ENCODE results near the gene LTN1. TPM values are rescaled to one million over a fixed set of nuclear protein-coding genes. Genes with fewer than 3 reads are reported as not detected.
A peak's percentile ranks its signal among the peaks of the same experiment; 100 is the strongest.
"Not testable (repeated sequence)": the region's sequence is repeated elsewhere in the genome, so short reads cannot be mapped to it uniquely, and the experiment has no call there.

The LTN1 gene
- total RNA-seq, 2 experiments from 2014 or later, result 26.7 to 29.1 TPM

- no peak for DNase-seq
- CTCF ChIA-PET, result interaction anchor here (0.6 kb wide), 2 partner anchors 15 to 21 kb away, joined by 3 read pairs; no protein-coding TSS in a partner anchor
- Mint-ChIP-seq H3K4me3 (no peak overlapping the region), H3K4me1 (ENCODE audit: low read depth) (peaks cover 20% of the 10 kb centered on the region), H3K27me3 (no peaks in the 10 kb centered on the region), H3K36me3 (peaks cover 38% of the 10 kb centered on the region), H3K9me3 (no peaks in the 10 kb centered on the region), H3K27ac (no peak overlapping the region)
- intact Hi-C loops (cut with micrococcal nuclease), result no loop called here
- POLR2A ChIA-PET, result no interaction called here
These were observed 39.4 kb downstream of the LTN1 start for GRCh38 chr21:28953247-28953646.

GRCh38 chr21:28952686-28953085 is 40.0 kb downstream of the LTN1 start:
- no peaks in the 10 kb centered on the region for H3K27me3 Mint-ChIP-seq
- no peaks in the 10 kb centered on the region for H3K9me3 Mint-ChIP-seq
- peaks cover 18% of the 10 kb centered on the region for H3K4me1 Mint-ChIP-seq (ENCODE audit: low read depth)
- ChIA-PET CTCF (no interaction called here), POLR2A (no interaction called here)
- H3K36me3 Mint-ChIP-seq, result peaks cover 32% of the 10 kb centered on the region
- no peak overlapping the region for H3K4me3 Mint-ChIP-seq
- H3K27ac Mint-ChIP-seq, result no peak overlapping the region
- intact Hi-C loops (cut with micrococcal nuclease), result no loop called here
- DNase-seq, result no peak

- Mint-ChIP-seq H3K9me3 (no peaks in the 10 kb centered on the region), H3K27me3 (no peaks in the 10 kb centered on the region), H3K36me3 (peaks cover 27% of the 10 kb centered on the region), H3K27ac (no peak overlapping the region), H3K4me3 (no peak overlapping the region), H3K4me1 (ENCODE audit: low read depth) (peaks cover 15% of the 10 kb centered on the region)
- CTCF ChIA-PET, result interaction anchor here (1.2 kb wide), 1 partner anchor 10 kb away, joined by 3 read pairs; no protein-coding TSS in a partner anchor
- intact Hi-C loops (cut with micrococcal nuclease), result no loop called here
- POLR2A ChIA-PET, result no interaction called here
- DNase-seq, result peak; percentile 35
These were observed 43.4 kb downstream of the LTN1 start for GRCh38 chr21:28949318-28949717.

- ChIA-PET POLR2A (no interaction called here), CTCF (interaction anchor here (1.5 kb wide), 1 partner anchor 199 kb away, joined by 10 read pairs; no protein-coding TSS in a partner anchor)
- no peak overlapping the region for H3K4me3 Mint-ChIP-seq
- intact Hi-C loops (cut with micrococcal nuclease), result loop anchor here (5.0 kb wide), 1 partner anchor 177 kb away; no protein-coding TSS in a partner anchor
- peaks cover 8% of the 10 kb centered on the region for H3K4me1 Mint-ChIP-seq (ENCODE audit: low read depth)
- H3K27me3 Mint-ChIP-seq, result no peaks in the 10 kb centered on the region
- no peak for DNase-seq
- H3K36me3 Mint-ChIP-seq, result peaks cover 26% of the 10 kb centered on the region
- H3K27ac Mint-ChIP-seq, result peak overlapping the region; percentile 60
- H3K9me3 Mint-ChIP-seq, result no peaks in the 10 kb centered on the region
These were observed 48.4 kb downstream of the LTN1 start for GRCh38 chr21:28944296-28944695.

- no peak overlapping the region for H3K4me3 Mint-ChIP-seq
- CTCF ChIA-PET, result interaction anchor here (1.5 kb wide), 1 partner anchor 198 kb away, joined by 10 read pairs; no protein-coding TSS in a partner anchor
- peaks cover 7% of the 10 kb centered on the region for H3K4me1 Mint-ChIP-seq (ENCODE audit: low read depth)
- H3K9me3 Mint-ChIP-seq, result no peaks in the 10 kb centered on the region
- H3K27me3 Mint-ChIP-seq, result no peaks in the 10 kb centered on the region
- intact Hi-C loops (cut with micrococcal nuclease), result loop anchor here (5.0 kb wide), 1 partner anchor 176 kb away; no protein-coding TSS in a partner anchor
- DNase-seq, result no peak
- POLR2A ChIA-PET, result no interaction called here
- H3K27ac Mint-ChIP-seq, result peak overlapping the region; percentile 28
- peaks cover 28% of the 10 kb centered on the region for H3K36me3 Mint-ChIP-seq
These were observed 49.0 kb downstream of the LTN1 start for GRCh38 chr21:28943631-28944030.

- no peak overlapping the region for H3K27ac Mint-ChIP-seq
- ChIA-PET POLR2A (no interaction called here), CTCF (interaction anchor here (0.6 to 1.7 kb wide), 4 partner anchors 10 to 194 kb away, joined by 3 to 29 read pairs (median 4); no protein-coding TSS in a partner anchor)
- H3K4me1 Mint-ChIP-seq (ENCODE audit: low read depth), result peaks cover 6% of the 10 kb centered on the region
- H3K36me3 Mint-ChIP-seq, result peaks cover 39% of the 10 kb centered on the region
- H3K9me3 Mint-ChIP-seq, result no peaks in the 10 kb centered on the region
- no peaks in the 10 kb centered on the region for H3K27me3 Mint-ChIP-seq
- DNase-seq, result no peak
- H3K4me3 Mint-ChIP-seq, result no peak overlapping the region
- intact Hi-C loops (cut with micrococcal nuclease), result no loop called here
These were observed 54.0 kb downstream of the LTN1 start for GRCh38 chr21:28938726-28939125.

GRCh38 chr21:28937737-28938136 is 54.9 kb downstream of the LTN1 start:
- POLR2A ChIA-PET, result no interaction called here
- intact Hi-C loops (cut with micrococcal nuclease), result no loop called here

GRCh38 chr21:28936721-28937120 is 56.0 kb downstream of the LTN1 start:
- Mint-ChIP-seq H3K27ac (no peak overlapping the region), H3K9me3 (no peaks in the 10 kb centered on the region), H3K36me3 (peaks cover 38% of the 10 kb centered on the region), H3K4me1 (ENCODE audit: low read depth) (peaks cover 4% of the 10 kb centered on the region), H3K4me3 (no peak overlapping the region), H3K27me3 (no peaks in the 10 kb centered on the region)
- intact Hi-C loops (cut with micrococcal nuclease), result no loop called here
- DNase-seq, result no peak
- ChIA-PET POLR2A (no interaction called here), CTCF (interaction anchor here (1.1 kb wide), 1 partner anchor 14 kb away, joined by 3 read pairs; no protein-coding TSS in a partner anchor)

More at GRCh38 chr21:28937737-28938136, 54.9 kb downstream of the LTN1 start:
- Mint-ChIP-seq H3K27me3 (no peaks in the 10 kb centered on the region), H3K4me3 (no peak overlapping the region), H3K36me3 (peaks cover 39% of the 10 kb centered on the region), H3K9me3 (no peaks in the 10 kb centered on the region), H3K27ac (no peak overlapping the region), H3K4me1 (ENCODE audit: low read depth) (peaks cover 4% of the 10 kb centered on the region)
- no peak for DNase-seq
- CTCF ChIA-PET, result interaction anchor here (0.6 kb wide), 1 partner anchor 16 kb away, joined by 3 read pairs; no protein-coding TSS in a partner anchor

GRCh38 chr21:28936036-28936435 is 56.6 kb downstream of the LTN1 start:
- Mint-ChIP-seq H3K4me3 (no peak overlapping the region), H3K4me1 (ENCODE audit: low read depth) (peaks cover 4% of the 10 kb centered on the region), H3K27me3 (no peaks in the 10 kb centered on the region), H3K36me3 (peaks cover 35% of the 10 kb centered on the region), H3K9me3 (no peaks in the 10 kb centered on the region), H3K27ac (no peak overlapping the region)
- CTCF ChIA-PET, result interaction anchor here (0.6 to 1.1 kb wide), 2 partner anchors 13 to 89 kb away, joined by 3 read pairs; no protein-coding TSS in a partner anchor
- intact Hi-C loops (cut with micrococcal nuclease), result no loop called here
- POLR2A ChIA-PET, result no interaction called here
- DNase-seq, result no peak

- intact Hi-C loops (cut with micrococcal nuclease), result no loop called here
- Mint-ChIP-seq H3K9me3 (no peaks in the 10 kb centered on the region), H3K4me3 (no peak overlapping the region), H3K36me3 (peaks cover 33% of the 10 kb centered on the region), H3K4me1 (ENCODE audit: low read depth) (no peaks in the 10 kb centered on the region), H3K27me3 (no peaks in the 10 kb centered on the region), H3K27ac (no peak overlapping the region)
- CTCF ChIA-PET, result interaction anchor here (0.7 to 0.8 kb wide), 3 partner anchors 9 to 739 kb away, joined by 3 read pairs; no protein-coding TSS in a partner anchor
- POLR2A ChIA-PET, result no interaction called here
- no peak for DNase-seq
These were observed 60.0 kb downstream of the LTN1 start for GRCh38 chr21:28932717-28933116.

- ChIA-PET POLR2A (interaction anchor here (0.6 kb wide), 1 partner anchor 49 kb away, joined by 3 read pairs; no protein-coding TSS in a partner anchor), CTCF (interaction anchor here (0.7 to 0.8 kb wide), 2 partner anchors 8 to 22 kb away, joined by 3 read pairs; no protein-coding TSS in a partner anchor)
- H3K4me3 Mint-ChIP-seq; intact Hi-C loops (cut with micrococcal nuclease); H3K4me1 Mint-ChIP-seq (ENCODE audit: low read depth); H3K9me3 Mint-ChIP-seq; H3K27me3 Mint-ChIP-seq; DNase-seq; H3K27ac Mint-ChIP-seq: not testable (repeated sequence)
- H3K36me3 Mint-ChIP-seq, result peaks cover 33% of the 10 kb centered on the region
These were observed 60.8 kb downstream of the LTN1 start for GRCh38 chr21:28931708-28932372.

GRCh38 chr21:28928578-28929420 is 63.9 kb downstream of the LTN1 start:
- POLR2A ChIA-PET, result no interaction called here
- Mint-ChIP-seq H3K4me3 (no peak overlapping the region), H3K27ac (no peak overlapping the region), H3K9me3 (no peaks in the 10 kb centered on the region), H3K27me3 (no peaks in the 10 kb centered on the region), H3K4me1 (ENCODE audit: low read depth) (no peaks in the 10 kb centered on the region), H3K36me3 (peaks cover 29% of the 10 kb centered on the region)
- no peak for DNase-seq
- intact Hi-C loops (cut with micrococcal nuclease), result no loop called here
- CTCF ChIA-PET, result interaction anchor here (0.7 kb wide), 1 partner anchor 573 kb away, joined by 3 read pairs; no protein-coding TSS in a partner anchor

All from activated CD4-positive, alpha-beta memory T cell treated with anti-CD3 and anti-CD28 coated beads for 36 hours (primary cell).